Astrocyte (in vitro differentiated cells and primary cell): Measurements from ENCODE around the gene SGK1. TPM values are rescaled to one million over a fixed set of nuclear protein-coding genes. Genes with fewer than 3 reads are reported as not detected.

Experiments
- DNase-seq: peaks from one replicate; pipeline ENCODE4 v3.0.0-alpha.2; 2010; ENCODE audit warnings: low read depth
- FAIRE-seq: peaks from 2 replicates; lab custom pipeline; 2011; peaks lifted over from hg19 to GRCh38; lab: Jason Lieb, UNC
- H2AFZ ChIP-seq: 2 replicates; pipeline ENCODE4 v1.6.0; 2012; ENCODE audit warnings: low read depth, low read length, inconsistent platforms
- H3K27ac ChIP-seq: 2 replicates; pipeline ENCODE4 v1.5.1; 2011; ENCODE audit warnings: low read depth, low read length, inconsistent platforms
- H3K27me3 ChIP-seq: 2 replicates; pipeline ENCODE4 v1.6.0; 2011; ENCODE audit warnings: low read length, inconsistent platforms; ENCODE audit not compliant: insufficient read depth
- H3K36me3 ChIP-seq: 2 replicates; pipeline ENCODE4 v1.5.1; 2011; ENCODE audit warnings: low read length, inconsistent platforms; ENCODE audit not compliant: insufficient read depth
- H3K4me1 ChIP-seq: 2 replicates; pipeline ENCODE4 v1.5.1; 2011; ENCODE audit warnings: low read length, inconsistent platforms; ENCODE audit not compliant: insufficient read depth
- H3K4me2 ChIP-seq: 2 replicates; pipeline ENCODE4 v1.6.0; 2012; ENCODE audit warnings: low read length, inconsistent platforms
- H3K4me3 ChIP-seq: 2 replicates; pipeline ENCODE4 v1.5.1; 2011; ENCODE audit warnings: low read depth, mild to moderate bottlenecking, low read length, inconsistent platforms; ENCODE audit not compliant: insufficient read depth
- H3K79me2 ChIP-seq: 2 replicates; pipeline ENCODE4 v1.6.0; 2012; ENCODE audit warnings: mild to moderate bottlenecking, low read length, inconsistent platforms; ENCODE audit not compliant: insufficient read depth
- H3K9ac ChIP-seq: 2 replicates; pipeline ENCODE4 v1.6.0; 2012; ENCODE audit warnings: mild to moderate bottlenecking, low read length, inconsistent platforms
- H3K9me3 ChIP-seq: 2 replicates; pipeline ENCODE4 v1.5.1; 2012; ENCODE audit warnings: low read depth, mild to moderate bottlenecking, low read length, inconsistent platforms; ENCODE audit not compliant: insufficient read depth
- H4K20me1 ChIP-seq: 2 replicates; pipeline ENCODE4 v1.6.0; 2012; ENCODE audit warnings: low read length, inconsistent platforms; ENCODE audit not compliant: insufficient read depth
- H3K27ac Mint-ChIP-seq: one replicate; pipeline ENCODE4 v1.8.0; 2021; ENCODE audit warnings: mild to moderate bottlenecking, mixed read lengths; ENCODE audit not compliant: unreplicated experiment
- H3K27me3 Mint-ChIP-seq: one replicate; pipeline ENCODE4 v1.8.0; 2021; ENCODE audit warnings: low read depth, mixed read lengths; ENCODE audit not compliant: unreplicated experiment
- H3K36me3 Mint-ChIP-seq: one replicate; pipeline ENCODE4 v1.8.0; 2021; ENCODE audit warnings: low read depth, mixed read lengths; ENCODE audit not compliant: unreplicated experiment
- H3K4me1 Mint-ChIP-seq: one replicate; pipeline ENCODE4 v1.8.0; 2021; ENCODE audit warnings: low read depth, mixed read lengths; ENCODE audit not compliant: unreplicated experiment
- H3K4me3 Mint-ChIP-seq: one replicate; pipeline ENCODE4 v1.8.0; 2021; ENCODE audit warnings: mild to moderate bottlenecking, moderate library complexity, mixed read lengths; ENCODE audit not compliant: unreplicated experiment
- H3K9me3 Mint-ChIP-seq: one replicate; pipeline ENCODE4 v1.8.0; 2021; ENCODE audit warnings: mild to moderate bottlenecking, mixed read lengths; ENCODE audit not compliant: unreplicated experiment
- EZH2 ChIP-seq: IDR thresholded peaks from 2 replicates; pipeline ENCODE4 v1.6.1; 2012; ENCODE audit warnings: mild to moderate bottlenecking, low read length, inconsistent platforms; ENCODE audit not compliant: insufficient read depth
- total RNA-seq: library from RNA; stranded (reverse); gene quantifications from 2 replicates; pipeline ENCODE4 v1.2.1, GENCODE V29; 2021
- TF ChIP-seq, protein P1 (sequence below): IDR thresholded peaks from 2 replicates; pipeline ENCODE4 v1.5.1; 2011; ENCODE audit warnings: low read depth, mild to moderate bottlenecking, inconsistent platforms, low read length, moderate library complexity; ENCODE audit not compliant: insufficient read depth

The SGK1 gene
- total RNA-seq, 1 donor from 2014 or later = 117 TPM

DNA sequence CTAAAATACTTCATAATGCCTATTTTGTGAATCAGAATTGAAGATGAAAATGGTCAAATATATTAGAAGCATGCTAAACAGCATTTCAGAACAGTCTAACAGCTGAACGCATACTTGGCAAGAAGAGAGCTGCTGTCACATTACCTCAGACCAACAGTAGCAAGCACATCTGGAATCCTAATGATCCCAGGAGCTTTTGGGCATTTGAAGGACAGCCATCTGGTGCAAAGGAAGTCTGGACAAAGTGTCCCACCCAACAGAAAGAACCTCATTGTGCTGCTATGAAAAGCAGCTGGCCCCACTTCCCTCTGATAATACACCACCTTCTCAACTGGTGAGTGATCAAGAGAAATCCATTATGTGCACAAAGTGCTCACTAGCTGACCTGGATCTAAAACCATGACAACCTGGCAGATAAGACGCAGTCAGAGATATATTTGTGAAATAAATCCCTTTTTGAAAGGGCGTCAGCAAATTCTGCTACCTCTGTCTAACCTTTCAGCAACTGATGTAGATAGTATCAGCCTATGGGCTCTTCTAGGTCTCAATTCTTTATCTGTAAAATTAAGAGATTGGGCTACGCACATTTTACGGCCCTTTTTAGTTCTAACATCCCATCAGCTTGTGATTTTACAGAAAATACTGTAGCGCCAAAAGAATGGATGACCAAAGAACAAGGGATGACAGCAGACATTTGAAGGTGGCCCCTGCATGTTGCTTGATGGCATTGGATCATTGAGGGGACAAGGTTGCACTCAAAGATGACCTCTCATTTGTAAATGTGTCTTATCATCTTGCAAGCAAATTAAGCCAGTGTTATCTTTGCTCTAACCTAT is 78.7 kb downstream of the SGK1 start:
- H3K9ac ChIP-seq = no peak overlapping the region
- no peak overlapping the region for H3K4me3 ChIP-seq
- H3K4me3 Mint-ChIP-seq = no peak overlapping the region
- DNase-seq (no peak), FAIRE-seq (no peak)
- no peaks in the 10 kb centered on the region for H3K27me3 ChIP-seq
- H3K4me2 ChIP-seq = no peak overlapping the region
- H3K27ac Mint-ChIP-seq = no peak overlapping the region
- no peak overlapping the region for H2AFZ ChIP-seq
- no peak overlapping the region for H3K27ac ChIP-seq
- H3K4me1 Mint-ChIP-seq = no peaks in the 10 kb centered on the region
- H3K79me2 ChIP-seq = no peaks in the 10 kb centered on the region
- TF ChIP-seq EZH2 = no peak
- TF ChIP-seq, protein P1, sequence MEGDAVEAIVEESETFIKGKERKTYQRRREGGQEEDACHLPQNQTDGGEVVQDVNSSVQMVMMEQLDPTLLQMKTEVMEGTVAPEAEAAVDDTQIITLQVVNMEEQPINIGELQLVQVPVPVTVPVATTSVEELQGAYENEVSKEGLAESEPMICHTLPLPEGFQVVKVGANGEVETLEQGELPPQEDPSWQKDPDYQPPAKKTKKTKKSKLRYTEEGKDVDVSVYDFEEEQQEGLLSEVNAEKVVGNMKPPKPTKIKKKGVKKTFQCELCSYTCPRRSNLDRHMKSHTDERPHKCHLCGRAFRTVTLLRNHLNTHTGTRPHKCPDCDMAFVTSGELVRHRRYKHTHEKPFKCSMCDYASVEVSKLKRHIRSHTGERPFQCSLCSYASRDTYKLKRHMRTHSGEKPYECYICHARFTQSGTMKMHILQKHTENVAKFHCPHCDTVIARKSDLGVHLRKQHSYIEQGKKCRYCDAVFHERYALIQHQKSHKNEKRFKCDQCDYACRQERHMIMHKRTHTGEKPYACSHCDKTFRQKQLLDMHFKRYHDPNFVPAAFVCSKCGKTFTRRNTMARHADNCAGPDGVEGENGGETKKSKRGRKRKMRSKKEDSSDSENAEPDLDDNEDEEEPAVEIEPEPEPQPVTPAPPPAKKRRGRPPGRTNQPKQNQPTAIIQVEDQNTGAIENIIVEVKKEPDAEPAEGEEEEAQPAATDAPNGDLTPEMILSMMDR = no peak
- H4K20me1 ChIP-seq = no peaks in the 10 kb centered on the region
- H3K9me3 ChIP-seq = no peaks in the 10 kb centered on the region
- no peaks in the 10 kb centered on the region for H3K9me3 Mint-ChIP-seq
- peaks cover 10% of the 10 kb centered on the region for H3K4me1 ChIP-seq
- H3K36me3 ChIP-seq = no peaks in the 10 kb centered on the region
- H3K27me3 Mint-ChIP-seq = no peaks in the 10 kb centered on the region
- no peaks in the 10 kb centered on the region for H3K36me3 Mint-ChIP-seq

DNA sequence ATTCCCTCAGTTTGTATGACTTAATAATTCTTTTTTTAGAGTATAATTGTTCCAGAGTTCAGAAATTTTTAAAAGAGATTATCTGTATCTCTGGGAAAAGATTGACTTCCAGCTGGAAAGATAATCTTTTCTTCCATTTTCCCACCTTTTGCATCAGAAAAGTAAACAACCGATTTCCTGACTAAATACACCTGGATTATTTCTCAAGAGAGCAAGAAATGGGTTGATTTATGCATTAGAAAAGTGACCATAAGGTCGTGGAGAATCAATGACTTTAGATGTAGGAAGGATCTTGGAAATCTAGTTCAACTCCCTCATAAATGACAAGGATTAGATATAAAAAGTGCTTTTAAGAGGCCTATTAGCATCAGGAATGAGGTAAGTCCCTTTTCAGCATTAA is 79.9 kb downstream of the SGK1 start:
- no peaks in the 10 kb centered on the region for H3K9me3 Mint-ChIP-seq
- no peak for FAIRE-seq
- Histone ChIP-seq H3K27me3 (no peaks in the 10 kb centered on the region), H3K36me3 (no peaks in the 10 kb centered on the region), H3K4me2 (no peak overlapping the region), H4K20me1 (no peaks in the 10 kb centered on the region), H3K9ac (no peak overlapping the region), H3K79me2 (no peaks in the 10 kb centered on the region), H3K9me3 (no peaks in the 10 kb centered on the region), H3K4me3 (no peak overlapping the region), H2AFZ (no peak overlapping the region), H3K27ac (no peak overlapping the region), H3K4me1 (peaks cover 10% of the 10 kb centered on the region)
- no peak overlapping the region for H3K27ac Mint-ChIP-seq
- TF ChIP-seq, protein P1 = no peak
- TF ChIP-seq EZH2 = no peak
- no peak overlapping the region for H3K4me3 Mint-ChIP-seq
- no peaks in the 10 kb centered on the region for H3K4me1 Mint-ChIP-seq
- no peaks in the 10 kb centered on the region for H3K27me3 Mint-ChIP-seq
- DNase-seq = no peak
- H3K36me3 Mint-ChIP-seq = no peaks in the 10 kb centered on the region
